Chondrocyte (in vitro differentiated cells): Measurements from ENCODE around the gene MS4A5. TPM values are rescaled to one million over a fixed set of nuclear protein-coding genes. Genes with fewer than 3 reads are reported as not detected.
"Not testable (repeated sequence)": the region's sequence is repeated elsewhere in the genome, so short reads cannot be mapped to it uniquely, and the experiment has no call there.

Experiments
- DNase-seq: peaks from one replicate; pipeline ENCODE4 v3.0.0; 2021; ENCODE audit warnings: mixed read lengths, low spot score
- H3K27ac Mint-ChIP-seq: one replicate; pipeline ENCODE4 v1.8.0; 2021; ENCODE audit warnings: mild to moderate bottlenecking, moderate library complexity, mixed read lengths; ENCODE audit not compliant: unreplicated experiment
- H3K27me3 Mint-ChIP-seq: 2 replicates; pipeline ENCODE4 v1.8.0; 2021; ENCODE audit warnings: low read depth, mixed read lengths
- H3K36me3 Mint-ChIP-seq: 2 replicates; pipeline ENCODE4 v1.8.0; 2021; ENCODE audit warnings: low read depth, mixed read lengths
- H3K4me1 Mint-ChIP-seq: 2 replicates; pipeline ENCODE4 v1.8.0; 2021; ENCODE audit warnings: low read depth, mild to moderate bottlenecking, mixed read lengths
- H3K4me3 Mint-ChIP-seq: one replicate; pipeline ENCODE4 v1.8.0; 2021; ENCODE audit warnings: mild to moderate bottlenecking, moderate library complexity, mixed read lengths; ENCODE audit not compliant: unreplicated experiment
- H3K9me3 Mint-ChIP-seq: 2 replicates; pipeline ENCODE4 v1.8.0; 2021; ENCODE audit warnings: low read depth, mixed read lengths
- CTCF ChIP-seq: fragments of 200-600 bp; sonication (generic); IDR thresholded peaks from 2 replicates; pipeline ENCODE4 v1.5.0; 2021; ENCODE audit warnings: antibody characterized with exemption, mild to moderate bottlenecking, moderate library complexity
- total RNA-seq: library from RNA; stranded (reverse); gene quantifications from 3 replicates; pipeline ENCODE4 v1.2.1, GENCODE V29; 2021

The MS4A5 gene
- total RNA-seq, 1 donor from 2014 or later, result not detected

GRCh38 chr11:60428517-60428916, 855 bp upstream of the MS4A5 start:
- Mint-ChIP-seq H3K36me3 (no peaks in the 10 kb centered on the region), H3K9me3 (no peaks in the 10 kb centered on the region), H3K4me3 (no peak overlapping the region), H3K27me3 (peaks cover 16% of the 10 kb centered on the region), H3K4me1 (no peaks in the 10 kb centered on the region), H3K27ac (no peak overlapping the region)
- no peak for DNase-seq
- no peak for TF ChIP-seq CTCF

GRCh38 chr11:60431251-60431650, 1.9 kb downstream of the MS4A5 start:
- Mint-ChIP-seq H3K4me3 (no peak overlapping the region), H3K36me3 (no peaks in the 10 kb centered on the region), H3K27ac (no peak overlapping the region), H3K9me3 (no peaks in the 10 kb centered on the region), H3K27me3 (peaks cover 18% of the 10 kb centered on the region), H3K4me1 (no peaks in the 10 kb centered on the region)
- DNase-seq, result no peak
- TF ChIP-seq CTCF, result no peak

- no peaks in the 10 kb centered on the region for H3K36me3 Mint-ChIP-seq
- TF ChIP-seq CTCF, result no peak
- H3K4me3 Mint-ChIP-seq, result no peak overlapping the region
Measured at GRCh38 chr11:60433401-60433800, 4.0 kb downstream of the MS4A5 start.

GRCh38 chr11:60447070-60447469, 17.7 kb downstream of the MS4A5 start:
- no peaks in the 10 kb centered on the region for H3K36me3 Mint-ChIP-seq
- no peak for TF ChIP-seq CTCF
- H3K4me1 Mint-ChIP-seq, result no peaks in the 10 kb centered on the region
- no peak overlapping the region for H3K27ac Mint-ChIP-seq
- peaks cover 5% of the 10 kb centered on the region for H3K27me3 Mint-ChIP-seq
- H3K9me3 Mint-ChIP-seq, result no peaks in the 10 kb centered on the region
- H3K4me3 Mint-ChIP-seq, result no peak overlapping the region
- DNase-seq, result no peak

More at GRCh38 chr11:60433401-60433800, 4.0 kb downstream of the MS4A5 start:
- Mint-ChIP-seq H3K4me1 (no peaks in the 10 kb centered on the region), H3K27me3 (peaks cover 15% of the 10 kb centered on the region), H3K9me3 (no peaks in the 10 kb centered on the region), H3K27ac (no peak overlapping the region)
- DNase-seq, result no peak

- peaks cover 5% of the 10 kb centered on the region for H3K27me3 Mint-ChIP-seq
- H3K36me3 Mint-ChIP-seq, result no peaks in the 10 kb centered on the region
- H3K27ac Mint-ChIP-seq, result no peak overlapping the region
- H3K4me3 Mint-ChIP-seq, result no peak overlapping the region
- no peak for TF ChIP-seq CTCF
- no peaks in the 10 kb centered on the region for H3K4me1 Mint-ChIP-seq
- DNase-seq, result no peak
- H3K9me3 Mint-ChIP-seq, result no peaks in the 10 kb centered on the region
Measured at GRCh38 chr11:60447846-60448245, 18.5 kb downstream of the MS4A5 start.

GRCh38 chr11:60451185-60451584, 21.8 kb downstream of the MS4A5 start:
- not testable (repeated sequence) for DNase-seq, H3K4me1 Mint-ChIP-seq, H3K4me3 Mint-ChIP-seq, H3K9me3 Mint-ChIP-seq, H3K27me3 Mint-ChIP-seq, H3K36me3 Mint-ChIP-seq, H3K27ac Mint-ChIP-seq
